Measurements from ENCODE around the gene SAFB.

SAFB gene

DNA sequence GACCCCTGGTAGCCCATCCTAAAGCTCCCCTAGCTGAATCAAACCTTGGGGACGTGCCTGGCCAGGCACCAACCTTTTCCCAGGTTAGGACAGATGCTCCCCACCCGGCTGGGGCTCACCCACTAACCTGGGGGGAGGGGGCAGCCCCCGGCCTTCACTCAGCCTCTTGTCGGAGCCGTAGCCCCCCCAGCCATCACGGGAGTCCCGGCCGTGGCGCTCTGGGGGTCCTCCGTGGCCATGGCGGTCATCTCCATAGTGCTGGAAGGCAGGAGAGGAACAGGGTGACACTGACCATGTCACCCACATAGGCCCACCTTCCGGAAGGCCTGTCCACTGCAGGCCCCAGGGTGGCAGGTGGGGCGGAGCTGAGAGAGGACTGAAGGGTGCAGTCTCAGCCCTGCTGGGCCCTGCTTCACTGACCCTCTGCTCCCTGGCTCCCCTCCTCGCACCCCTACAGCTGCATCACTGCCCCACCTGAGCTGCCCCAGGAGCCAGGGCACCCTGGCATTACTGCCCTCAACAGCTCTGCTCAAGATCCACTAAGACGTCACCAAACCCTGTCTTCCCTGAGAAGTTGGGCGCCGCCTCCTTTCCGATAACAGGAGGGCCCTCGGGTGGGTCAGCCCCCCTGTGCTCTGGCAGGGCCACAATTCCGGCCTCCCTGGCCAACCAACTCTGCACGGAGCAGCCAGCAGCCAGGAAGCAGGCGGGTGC, 32.6 kb upstream of the SAFB start:
- DNase-seq (ENCODE audit: low spot score), result no peak
- in situ Hi-C loops (cut with MboI; ENCODE audit: low sequenced_read_pairs, unreplicated experiment), result no loop called here
- TF ChIP-seq, protein P1, sequence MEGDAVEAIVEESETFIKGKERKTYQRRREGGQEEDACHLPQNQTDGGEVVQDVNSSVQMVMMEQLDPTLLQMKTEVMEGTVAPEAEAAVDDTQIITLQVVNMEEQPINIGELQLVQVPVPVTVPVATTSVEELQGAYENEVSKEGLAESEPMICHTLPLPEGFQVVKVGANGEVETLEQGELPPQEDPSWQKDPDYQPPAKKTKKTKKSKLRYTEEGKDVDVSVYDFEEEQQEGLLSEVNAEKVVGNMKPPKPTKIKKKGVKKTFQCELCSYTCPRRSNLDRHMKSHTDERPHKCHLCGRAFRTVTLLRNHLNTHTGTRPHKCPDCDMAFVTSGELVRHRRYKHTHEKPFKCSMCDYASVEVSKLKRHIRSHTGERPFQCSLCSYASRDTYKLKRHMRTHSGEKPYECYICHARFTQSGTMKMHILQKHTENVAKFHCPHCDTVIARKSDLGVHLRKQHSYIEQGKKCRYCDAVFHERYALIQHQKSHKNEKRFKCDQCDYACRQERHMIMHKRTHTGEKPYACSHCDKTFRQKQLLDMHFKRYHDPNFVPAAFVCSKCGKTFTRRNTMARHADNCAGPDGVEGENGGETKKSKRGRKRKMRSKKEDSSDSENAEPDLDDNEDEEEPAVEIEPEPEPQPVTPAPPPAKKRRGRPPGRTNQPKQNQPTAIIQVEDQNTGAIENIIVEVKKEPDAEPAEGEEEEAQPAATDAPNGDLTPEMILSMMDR (IDR thresholded peaks at IDR 0.05; ENCODE audit: borderline replicate concordance, control extremely low read depth, extremely low read depth, insufficient read depth, missing control alignments), result no peak

DNA sequence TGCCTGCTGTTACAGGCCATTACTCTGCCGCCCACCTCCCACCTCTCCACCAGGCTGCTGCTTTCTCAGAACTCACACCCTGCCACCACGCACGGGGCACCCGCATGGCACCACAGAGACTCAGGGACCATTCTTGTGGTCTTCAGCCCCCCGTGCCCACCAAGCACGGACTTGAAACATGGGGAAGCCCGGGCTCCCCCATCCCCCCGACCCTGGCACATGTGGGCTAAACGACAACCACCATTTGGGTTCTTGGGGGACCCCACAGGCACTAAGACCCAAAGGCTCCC, 32.1 kb upstream of the SAFB start:
- no peak for DNase-seq (ENCODE audit: low spot score)
- in situ Hi-C loops (cut with MboI; ENCODE audit: low sequenced_read_pairs, unreplicated experiment), result no loop called here
- TF ChIP-seq, protein P1 (IDR thresholded peaks at IDR 0.05; ENCODE audit: borderline replicate concordance, control extremely low read depth, extremely low read depth, insufficient read depth, missing control alignments), result no peak

DNA sequence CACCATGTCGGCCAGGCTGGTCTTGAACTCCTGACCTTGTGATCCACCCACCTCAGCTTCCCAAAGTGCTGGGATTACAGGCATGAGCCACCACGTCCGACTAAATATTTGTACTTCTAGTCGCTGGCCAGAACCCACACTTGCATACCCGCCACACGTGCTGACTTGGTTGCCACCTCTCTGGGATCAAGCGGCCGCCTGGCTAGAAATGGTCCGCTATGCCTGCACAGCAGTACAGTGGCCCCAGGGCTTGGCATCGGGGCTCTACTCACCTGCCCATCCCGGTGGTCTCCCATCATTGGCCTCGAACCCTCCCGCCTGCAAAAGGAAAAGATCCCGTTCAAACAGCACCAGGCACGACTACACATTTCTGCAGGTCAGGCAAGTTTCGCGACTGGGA, 31.4 kb upstream of the SAFB start:
- DNase-seq (ENCODE audit: low spot score), result no peak
- TF ChIP-seq, protein P1 (IDR thresholded peaks at IDR 0.05; ENCODE audit: borderline replicate concordance, control extremely low read depth, extremely low read depth, insufficient read depth, missing control alignments), result no peak
- in situ Hi-C loops (cut with MboI; ENCODE audit: low sequenced_read_pairs, unreplicated experiment), result no loop called here

DNA sequence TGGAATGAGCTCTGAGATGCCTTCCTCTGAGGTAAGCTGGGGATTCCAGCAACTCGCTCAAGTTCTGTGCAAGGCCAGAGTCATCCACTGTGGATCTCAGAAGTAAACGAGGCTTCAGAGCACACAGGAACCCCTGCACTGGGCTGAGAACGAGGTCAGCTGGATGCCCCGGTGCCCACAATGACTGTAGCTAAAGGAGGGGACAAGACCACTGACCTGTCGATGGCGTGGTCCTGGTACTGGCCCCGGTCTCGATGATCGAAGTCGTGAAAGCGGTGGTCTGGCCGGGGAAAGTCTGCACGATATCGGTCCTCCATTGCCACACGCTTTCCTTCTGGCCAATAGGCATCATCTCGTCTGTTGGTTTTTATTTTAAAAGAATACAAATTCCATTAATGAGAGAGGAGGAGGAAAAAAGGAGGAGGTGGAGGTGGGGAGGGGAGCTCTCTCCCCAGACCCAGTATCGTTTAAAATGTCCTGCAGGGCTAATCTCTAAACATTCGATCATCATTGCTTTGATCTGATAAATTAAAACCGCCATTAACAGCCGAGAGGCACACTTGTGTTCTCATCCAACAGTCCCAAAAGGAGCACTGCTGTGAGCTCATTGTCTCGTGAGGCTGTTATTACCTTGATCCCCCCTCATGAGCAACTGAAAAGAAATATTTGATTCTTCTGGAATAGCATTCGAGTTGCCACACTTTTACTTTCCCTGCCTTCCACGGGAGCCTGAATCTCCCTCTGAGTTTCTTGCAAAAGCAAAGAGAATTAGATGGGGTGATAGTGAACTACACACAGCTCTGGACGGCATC, 30.1 kb upstream of the SAFB start:
- in situ Hi-C loops (cut with MboI; ENCODE audit: low sequenced_read_pairs, unreplicated experiment), result no loop called here
- DNase-seq (ENCODE audit: low spot score), result no peak
- TF ChIP-seq, protein P1 (IDR thresholded peaks at IDR 0.05; ENCODE audit: borderline replicate concordance, control extremely low read depth, extremely low read depth, insufficient read depth, missing control alignments), result no peak

DNA sequence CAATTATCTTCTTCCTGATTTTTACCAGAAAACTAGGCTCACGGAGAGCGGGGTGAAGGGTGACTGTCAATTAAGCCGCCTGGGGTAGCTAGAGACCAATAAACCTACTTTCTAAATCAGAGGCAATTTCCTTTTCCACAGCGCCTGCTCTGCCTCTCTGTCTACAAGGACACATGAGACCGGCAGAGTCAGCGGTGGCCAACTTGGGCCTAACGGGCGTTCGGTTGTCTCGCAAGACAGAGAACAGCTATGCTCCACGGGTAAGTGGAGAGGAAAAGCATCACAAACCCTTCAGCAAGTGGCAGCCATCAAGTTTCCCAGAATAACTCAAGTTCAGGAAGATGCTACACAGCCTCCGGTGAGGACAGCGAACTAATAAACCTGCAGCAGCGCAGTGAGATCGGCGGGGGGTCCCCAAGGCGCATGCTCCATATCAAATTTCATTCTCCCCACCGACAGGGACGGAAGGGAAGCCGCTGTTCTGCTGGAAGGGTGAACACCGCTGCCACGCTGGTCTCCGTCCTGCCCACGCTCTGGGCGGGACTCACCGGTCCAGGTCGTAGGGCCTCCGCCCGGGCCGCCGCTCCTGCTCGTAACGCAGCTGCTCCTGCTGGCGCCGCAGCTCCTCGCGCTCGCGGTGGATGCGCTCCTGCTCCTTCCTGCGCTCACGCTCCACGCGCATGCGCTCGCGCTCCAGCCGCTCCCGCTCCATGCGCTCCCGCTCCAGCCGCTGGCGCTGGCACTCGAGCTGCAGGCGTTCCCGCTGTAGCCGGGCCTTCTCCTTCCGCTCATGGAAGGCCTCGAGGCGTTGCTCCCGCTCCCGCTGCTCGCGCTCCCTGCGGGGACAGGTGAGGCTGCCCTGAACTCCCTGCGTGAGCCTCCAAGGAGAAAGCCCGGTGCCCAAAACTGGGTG, 29.3 kb upstream of the SAFB start:
- DNase-seq (ENCODE audit: low spot score), result no peak
- TF ChIP-seq, protein P1 (IDR thresholded peaks at IDR 0.05; ENCODE audit: borderline replicate concordance, control extremely low read depth, extremely low read depth, insufficient read depth, missing control alignments), result no peak
- in situ Hi-C loops (cut with MboI; ENCODE audit: low sequenced_read_pairs, unreplicated experiment), result no loop called here

DNA sequence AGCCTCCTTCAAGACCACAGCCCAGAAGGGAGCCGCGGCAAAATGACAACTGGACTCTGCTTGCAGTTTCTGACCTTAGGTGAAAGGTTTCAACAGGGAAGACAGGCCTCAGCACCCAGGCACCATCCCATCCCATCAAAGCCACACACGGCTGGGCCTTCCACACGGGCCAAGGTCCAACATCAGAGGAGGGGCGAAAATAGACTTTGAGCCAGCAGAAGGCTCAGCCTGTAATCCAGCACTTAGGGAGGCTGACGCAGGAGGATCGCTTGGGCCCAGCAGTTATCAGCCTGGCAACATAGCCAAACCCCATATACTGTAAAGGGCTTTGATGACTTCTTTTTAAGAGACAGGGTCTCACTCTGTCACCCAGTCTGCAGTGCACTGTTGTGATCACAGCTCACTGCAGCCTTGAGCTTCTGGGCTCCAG, 28.3 kb upstream of the SAFB start:
- in situ Hi-C loops (cut with MboI; ENCODE audit: low sequenced_read_pairs, unreplicated experiment), result no loop called here

More for the DNA sequence above, 28.3 kb upstream of the SAFB start:
- TF ChIP-seq, protein P1 (IDR thresholded peaks at IDR 0.05; ENCODE audit: borderline replicate concordance, control extremely low read depth, extremely low read depth, insufficient read depth, missing control alignments), result no peak
- no peak for DNase-seq (ENCODE audit: low spot score)
